ENCODE results near the gene TMED4.

- TF ChIP-seq GABPA (IDR thresholded peaks at IDR 0.05; ENCODE audit: low read depth) (no peak), CHD2 (IDR thresholded peaks at IDR 0.05; ENCODE audit: low read length, partially characterized antibody) (no peak), EP300 (IDR thresholded peaks at IDR 0.05; ENCODE audit: borderline replicate concordance in 1 of 2, low read depth in 1 of 2, low read length in 1 of 2) (no peak), CTCF (IDR thresholded peaks at IDR 0.05) (no peak), SIN3A (IDR thresholded peaks at IDR 0.05; ENCODE audit: borderline replicate concordance, low read depth, low read length) (no peak), USF2 (IDR thresholded peaks at IDR 0.05; ENCODE audit: borderline replicate concordance, low read depth, low read length) (no peak), MAX (IDR thresholded peaks at IDR 0.05; ENCODE audit: low read depth) (no peak), FOSL2 (IDR thresholded peaks at IDR 0.05; ENCODE audit: borderline replicate concordance, low read depth) (no peak), TAF1 (IDR thresholded peaks at IDR 0.05; ENCODE audit: borderline replicate concordance, low read depth, low read length) (no peak), JUND (IDR thresholded peaks at IDR 0.05) (no peak), TCF12 (IDR thresholded peaks at IDR 0.05) (no peak)
Measured at GRCh38 chr7:44563171-44563679, 18.8 kb downstream of the TMED4 start.

All from SK-N-SH (cell line).